Neural progenitor cell (in vitro differentiated cells): ENCODE measurements around the gene FSTL5.

Experiments
- CTCF ChIP-seq: fragments of 200-600 bp; sonication (generic); IDR thresholded peaks from 2 replicates; pipeline ENCODE4 v1.5.1; 2017; ENCODE audit warnings: antibody characterized with exemption, mild to moderate bottlenecking
- EZH2 ChIP-seq: fragments of 200-600 bp; sonication (generic); IDR thresholded peaks from 2 replicates; pipeline ENCODE4 v1.6.1; 2017; ENCODE audit warnings: antibody characterized with exemption, mild to moderate bottlenecking, moderate library complexity
- EZH2phosphoT487 ChIP-seq: fragments of 200-600 bp; sonication (generic); IDR thresholded peaks from 2 replicates; pipeline ENCODE4 v1.6.1; 2017; ENCODE audit warnings: antibody characterized with exemption

- TF ChIP-seq CTCF (no peak), EZH2phosphoT487 (no peak), EZH2 (no peak)
Measured at GRCh38 chr4:161486461-161486860, 677.3 kb downstream of the FSTL5 start.
